HEK293 (cell line): Measurements from ENCODE around the gene MYH14.
A peak's percentile ranks its signal among the peaks of the same experiment; 100 is the strongest.

Experiments used
- EGR2 ChIP-seq: fragments of 450-650 bp; formaldehyde crosslinking; IDR thresholded peaks from 2 replicates; pipeline ENCODE4 v1.5.1; 2016; ENCODE audit warnings: low read depth, missing biosample characterization, missing genetic modification characterization
- KLF8 ChIP-seq: fragments of 450-650 bp; formaldehyde crosslinking; IDR thresholded peaks from 2 replicates; pipeline ENCODE4 v1.5.1; 2016; ENCODE audit warnings: missing biosample characterization, missing genetic modification characterization
- PRDM10 ChIP-seq: fragments of 450-650 bp; formaldehyde crosslinking; IDR thresholded peaks from 2 replicates; pipeline ENCODE4 v1.5.1; 2016; ENCODE audit warnings: missing biosample characterization, missing genetic modification characterization
- ZBTB11 ChIP-seq: fragments of 450-650 bp; formaldehyde crosslinking; conservative IDR thresholded peaks from 2 replicates; pipeline ENCODE4 v1.5.1; 2016; ENCODE audit warnings: low read depth, missing biosample characterization, missing genetic modification characterization
- ZNF114 ChIP-seq: fragments of 450-650 bp; formaldehyde crosslinking; IDR thresholded peaks from 2 replicates; pipeline ENCODE4 v1.5.0; 2017; ENCODE audit warnings: missing biosample characterization, missing genetic modification characterization
- ZNF133 ChIP-seq: fragments of 450-650 bp; formaldehyde crosslinking; IDR thresholded peaks from 2 replicates; pipeline ENCODE4 v1.5.1; 2016; ENCODE audit warnings: missing biosample characterization, missing genetic modification characterization
- ZNF174 ChIP-seq: fragments of 450-650 bp; formaldehyde crosslinking; IDR thresholded peaks from 2 replicates; pipeline ENCODE4 v1.5.0; 2017; ENCODE audit warnings: missing biosample characterization, mild to moderate bottlenecking, missing genetic modification characterization
- ZNF184 ChIP-seq: fragments of 450-650 bp; IDR thresholded peaks from 2 replicates; pipeline ENCODE4 v1.5.1; 2018; ENCODE audit warnings: missing biosample characterization, mild to moderate bottlenecking, missing genetic modification characterization
- ZNF19 ChIP-seq: fragments of 450-650 bp; formaldehyde crosslinking; IDR thresholded peaks from 2 replicates; pipeline ENCODE4; 2016; ENCODE audit warnings: missing biosample characterization, missing genetic modification characterization, low read depth
- ZNF202 ChIP-seq: fragments of 450-650 bp; formaldehyde crosslinking; IDR thresholded peaks from 2 replicates; pipeline ENCODE4 v1.5.1; 2016; ENCODE audit warnings: missing biosample characterization, missing genetic modification characterization, borderline replicate concordance
- ZNF324 ChIP-seq: fragments of 450-650 bp; formaldehyde crosslinking; IDR thresholded peaks from 2 replicates; pipeline ENCODE4 v1.5.1; 2016; ENCODE audit warnings: missing biosample characterization, missing genetic modification characterization
- ZNF366 ChIP-seq: fragments of 450-650 bp; formaldehyde crosslinking; conservative IDR thresholded peaks from 2 replicates; pipeline ENCODE4 v1.5.1; 2016; ENCODE audit warnings: missing biosample characterization, missing genetic modification characterization
- ZNF37A ChIP-seq: fragments of 450-650 bp; IDR thresholded peaks from 2 replicates; pipeline ENCODE4 v1.5.1; 2018; ENCODE audit warnings: missing biosample characterization, missing genetic modification characterization
- ZNF394 ChIP-seq: fragments of 450-650 bp; formaldehyde crosslinking; IDR thresholded peaks from 2 replicates; pipeline ENCODE4 v1.5.1; 2016; ENCODE audit warnings: missing biosample characterization, missing genetic modification characterization, mild to moderate bottlenecking, moderate library complexity, borderline replicate concordance
- ZNF416 ChIP-seq: fragments of 450-650 bp; formaldehyde crosslinking; IDR thresholded peaks from 2 replicates; pipeline ENCODE4 v1.5.1; 2016; ENCODE audit warnings: missing biosample characterization, missing genetic modification characterization
- ZNF433 ChIP-seq: fragments of 450-650 bp; formaldehyde crosslinking; IDR thresholded peaks from 2 replicates; pipeline ENCODE4 v1.5.1; 2016; ENCODE audit warnings: missing biosample characterization, missing genetic modification characterization, low read depth
- ZNF518A ChIP-seq: fragments of 450-650 bp; formaldehyde crosslinking; conservative IDR thresholded peaks from 2 replicates; pipeline ENCODE4 v1.5.1; 2016; ENCODE audit warnings: low read depth, missing biosample characterization, missing genetic modification characterization
- ZNF549 ChIP-seq: fragments of 450-650 bp; IDR thresholded peaks from 2 replicates; pipeline ENCODE4 v1.5.1; 2018; ENCODE audit warnings: missing biosample characterization, missing genetic modification characterization, mild to moderate bottlenecking, inconsistent platforms, moderate library complexity
- ZNF660 ChIP-seq: fragments of 450-650 bp; IDR thresholded peaks from 2 replicates; pipeline ENCODE4 v1.5.1; 2018; ENCODE audit warnings: missing biosample characterization, mild to moderate bottlenecking, missing genetic modification characterization
- ZNF768 ChIP-seq: fragments of 450-650 bp; formaldehyde crosslinking; IDR thresholded peaks from 2 replicates; pipeline ENCODE4 v1.5.1; 2018; ENCODE audit warnings: missing biosample characterization, mild to moderate bottlenecking, missing genetic modification characterization
- ZNF792 ChIP-seq: fragments of 450-650 bp; formaldehyde crosslinking; IDR thresholded peaks from 2 replicates; pipeline ENCODE4 v1.5.1; 2016; ENCODE audit warnings: missing biosample characterization, missing genetic modification characterization
- ZSCAN4 ChIP-seq: fragments of 450-650 bp; formaldehyde crosslinking; IDR thresholded peaks from 2 replicates; pipeline ENCODE4 v1.5.1; 2017; ENCODE audit warnings: missing biosample characterization, missing genetic modification characterization

The MYH14 gene

GRCh38 chr19:50357178-50358100 lies 154.0 kb downstream of the MYH14 start (continued):
- TF ChIP-seq ZNF518A (tag by site-specific recombination) (no peak), ZNF394 (no peak), PRDM10 (tag by site-specific recombination) (peak; percentile 73), ZNF549 (tag by site-specific recombination) (no peak), ZNF366 (no peak), ZNF792 (tag by site-specific recombination) (no peak), ZNF19 (tag by site-specific recombination) (no peak), ZNF37A (tag by site-specific recombination) (no peak), ZNF133 (no peak), ZNF768 (tag by site-specific recombination) (no peak), ZNF660 (tag by site-specific recombination) (no peak), ZNF174 (no peak), ZNF202 (tag by site-specific recombination) (no peak), ZNF433 (no peak), ZBTB11 (tag by site-specific recombination) (peak; percentile 33), KLF8 (tag by site-specific recombination) (peak; percentile 28; the same call in 1 of the 2 replicates), ZSCAN4 (tag by site-specific recombination) (no peak), ZNF416 (tag by site-specific recombination) (no peak), EGR2 (tag by site-specific recombination) (0 out of 2 replicates have a peak, but pooled peaks have one; percentile 7), ZNF184 (no peak), ZNF324 (tag by site-specific recombination) (no peak), ZNF114 (tag by site-specific recombination) (no peak)
